CD4-positive, alpha-beta T cell treated with Interferon alpha-2 for 1 hour (primary cell): ENCODE results near the gene TAF11L14.
"Not testable (repeated sequence)": the region's sequence is repeated elsewhere in the genome, so short reads cannot be mapped to it uniquely, and the experiment has no call there.

Experiments
- DNase-seq, 2 donors: peaks; one replicate each; pipeline ENCODE4 v3.0.0-alpha.2; 2020 to 2022

TAF11L14 gene

GRCh38 chr5:17634160-17634559 is at the start of gene TAF11L14:
TSS of gene TAF11L14 (plus strand) at chr5:17634460.
- DNase-seq, result no peak

- not testable (repeated sequence) for DNase-seq
Observed at GRCh38 chr5:17585658-17586057, 48.6 kb upstream of the TAF11L14 start, which contains the start of gene TAF11L7. TSS of gene TAF11L7 (minus strand) at chr5:17585758.

GRCh38 chr5:17590860-17591259 is 43.4 kb upstream of the TAF11L14 start, which contains the start of gene TAF11L8:
TSS of gene TAF11L8 (minus strand) at chr5:17590960.
- not testable (repeated sequence) for DNase-seq

GRCh38 chr5:17594255-17594654 is 40.0 kb upstream of the TAF11L14 start, which contains the start of gene TAF11L9:
TSS of gene TAF11L9 (minus strand) at chr5:17594394.
- not testable (repeated sequence) for DNase-seq

GRCh38 chr5:17597728-17598127 is 36.5 kb upstream of the TAF11L14 start, which contains the start of gene TAF11L10:
TSS of gene TAF11L10 (minus strand) at chr5:17597828.
- DNase-seq, result not testable (repeated sequence)

- DNase-seq, result not testable (repeated sequence)
Observed at GRCh38 chr5:17603880-17604279, 30.4 kb upstream of the TAF11L14 start, which contains the start of gene TAF11L11. TSS of gene TAF11L11 (plus strand) at chr5:17604183.

- no peak for DNase-seq
Observed at GRCh38 chr5:17604951-17605350, 29.3 kb upstream of the TAF11L14 start.

- not testable (repeated sequence) for DNase-seq
Observed at GRCh38 chr5:17607461-17607860, 26.8 kb upstream of the TAF11L14 start.

- DNase-seq, result not testable (repeated sequence)
Observed at GRCh38 chr5:17610092-17610491, 24.2 kb upstream of the TAF11L14 start, which contains the start of gene TAF11L12. TSS of gene TAF11L12 (plus strand) at chr5:17610392.

GRCh38 chr5:17614872-17615605 is 19.2 kb upstream of the TAF11L14 start:
- no peak for DNase-seq

- no peak for DNase-seq
Observed at GRCh38 chr5:17619354-17619753, 14.9 kb upstream of the TAF11L14 start.

- DNase-seq, result no peak
Observed at GRCh38 chr5:17620627-17621026, 13.6 kb upstream of the TAF11L14 start.

- DNase-seq, result no peak
Observed at GRCh38 chr5:17625686-17626085, 8.6 kb upstream of the TAF11L14 start.

GRCh38 chr5:17631788-17632187 is 2.5 kb upstream of the TAF11L14 start, which contains the start of gene TAF11L13:
TSS of gene TAF11L13 (plus strand) at chr5:17632088.
- not testable (repeated sequence) for DNase-seq

GRCh38 chr5:17649232-17649631 is 15.0 kb downstream of the TAF11L14 start:
- not testable (repeated sequence) for DNase-seq

GRCh38 chr5:17655201-17655759 is 21.0 kb downstream of the TAF11L14 start:
- DNase-seq, result not testable (repeated sequence)

GRCh38 chr5:17655921-17656320 is 21.7 kb downstream of the TAF11L14 start:
- no peak for DNase-seq

- DNase-seq, result no peak
Observed at GRCh38 chr5:17663182-17663581, 28.9 kb downstream of the TAF11L14 start.

- no peak for DNase-seq
Observed at GRCh38 chr5:17665836-17666235, 31.6 kb downstream of the TAF11L14 start.

GRCh38 chr5:17666726-17667235 is 32.5 kb downstream of the TAF11L14 start:
- no peak for DNase-seq

GRCh38 chr5:17670353-17670752 is 36.1 kb downstream of the TAF11L14 start:
- DNase-seq, result no peak

GRCh38 chr5:17678751-17679324 is 44.6 kb downstream of the TAF11L14 start:
- DNase-seq, result no peak

- no peak for DNase-seq
Observed at GRCh38 chr5:17679597-17680203, 45.4 kb downstream of the TAF11L14 start.
